ENCODE results near the gene SLC24A4. TPM values are rescaled to one million over a fixed set of nuclear protein-coding genes. Genes with fewer than 3 reads are reported as not detected.

Gene SLC24A4
- total RNA-seq, 1 donor from 2014 or later = 3.5 TPM

GRCh38 chr14:92414690-92415445 is 91.9 kb downstream of the SLC24A4 start:
- ATAC-seq (peak; percentile 66 to 81), DNase-seq (no peak)
- Histone ChIP-seq H3K27me3 (ENCODE audit: low read depth) (no peaks in the 10 kb centered on the region), H3K36me3 (no peaks in the 10 kb centered on the region), H3K27ac (no peak overlapping the region), H3K4me1 (peaks cover 6% of the 10 kb centered on the region), H3K9me3 (no peaks in the 10 kb centered on the region), H3K4me3 (no peak overlapping the region)
- intact Hi-C loops (cut with DNase I) = no loop called here
- no peak for TF ChIP-seq CTCF (IDR thresholded peaks at IDR 0.05)

GRCh38 chr14:92415969-92416368 is 93.0 kb downstream of the SLC24A4 start:
- H3K27ac ChIP-seq = no peak overlapping the region
- intact Hi-C loops (cut with DNase I) = no loop called here
- H3K36me3 ChIP-seq = no peaks in the 10 kb centered on the region
- H3K4me1 ChIP-seq = peaks cover 6% of the 10 kb centered on the region
- DNase-seq (no peak), ATAC-seq (no peak)
- H3K4me3 ChIP-seq = no peak overlapping the region
- no peaks in the 10 kb centered on the region for H3K27me3 ChIP-seq (ENCODE audit: low read depth)
- TF ChIP-seq CTCF (IDR thresholded peaks at IDR 0.05) = no peak
- no peaks in the 10 kb centered on the region for H3K9me3 ChIP-seq

GRCh38 chr14:92416544-92416943 is 93.6 kb downstream of the SLC24A4 start:
- DNase-seq (no peak), ATAC-seq (no peak)
- Histone ChIP-seq H3K36me3 (no peaks in the 10 kb centered on the region), H3K27ac (no peak overlapping the region), H3K27me3 (ENCODE audit: low read depth) (no peaks in the 10 kb centered on the region), H3K4me1 (peaks cover 3% of the 10 kb centered on the region), H3K9me3 (no peaks in the 10 kb centered on the region), H3K4me3 (no peak overlapping the region)
- intact Hi-C loops (cut with DNase I) = no loop called here
- no peak for TF ChIP-seq CTCF (IDR thresholded peaks at IDR 0.05)

- H3K27ac ChIP-seq = peak overlapping the region; percentile 49
- no peak overlapping the region for H3K4me3 ChIP-seq
- no peak for TF ChIP-seq CTCF (IDR thresholded peaks at IDR 0.05)
- DNase-seq (peak; percentile 51), ATAC-seq (peak; percentile 74 to 82)
- peaks cover 3% of the 10 kb centered on the region for H3K4me1 ChIP-seq
- no peaks in the 10 kb centered on the region for H3K36me3 ChIP-seq
- no peaks in the 10 kb centered on the region for H3K9me3 ChIP-seq
- intact Hi-C loops (cut with DNase I) = no loop called here
- H3K27me3 ChIP-seq (ENCODE audit: low read depth) = no peaks in the 10 kb centered on the region
These were observed 94.8 kb downstream of the SLC24A4 start for GRCh38 chr14:92417759-92418158.

- H3K36me3 ChIP-seq = no peaks in the 10 kb centered on the region
- intact Hi-C loops (cut with DNase I) = no loop called here
- no peak for ATAC-seq
These were observed 98.8 kb downstream of the SLC24A4 start for GRCh38 chr14:92421751-92422150.

More at GRCh38 chr14:92421751-92422150, 98.8 kb downstream of the SLC24A4 start:
- Histone ChIP-seq H3K4me3 (no peak overlapping the region), H3K27me3 (ENCODE audit: low read depth) (no peaks in the 10 kb centered on the region), H3K27ac (no peak overlapping the region), H3K4me1 (peaks cover 3% of the 10 kb centered on the region), H3K9me3 (no peaks in the 10 kb centered on the region)
- no peak for DNase-seq
- no peak for TF ChIP-seq CTCF (IDR thresholded peaks at IDR 0.05)

Data from lower lobe of right lung (tissue), 2 donors.